Measurements from ENCODE around the gene PTPRR. TPM values are rescaled to one million over a fixed set of nuclear protein-coding genes. Genes with fewer than 3 reads are reported as not detected.

PTPRR gene
- total and polyA plus RNA-seq, 2 of the 13 experiments (the other 11 are each of a cell fraction or from before 2014, with no cell fraction given): not detected

DNA sequence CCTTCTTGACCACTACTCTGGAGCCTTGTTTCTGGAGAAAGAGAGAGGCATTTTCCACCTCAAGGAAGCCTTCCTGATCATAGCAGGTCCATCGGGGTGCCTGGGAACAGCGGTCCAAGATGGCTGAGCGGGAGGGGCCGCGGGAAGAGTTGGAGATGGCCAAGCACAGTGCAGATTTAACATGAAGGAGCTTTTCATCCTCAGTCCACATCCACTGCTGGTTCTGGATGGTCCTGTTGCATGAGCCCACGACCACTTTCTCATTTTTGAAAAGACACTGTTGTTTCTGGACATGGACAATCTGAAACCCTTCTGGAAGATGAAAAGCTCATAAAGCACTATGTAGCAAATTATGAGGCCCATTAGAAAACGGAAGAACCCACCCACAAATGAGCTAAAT lies 284.8 kb downstream of the PTPRR start:
- Histone ChIP-seq H3K4me3 (replicated peaks in 1 of 3; ENCODE audit: insufficient read depth in 1 of 3, low read depth in 2 of 3, low read length in 3 of 3) (no peak overlapping the region), H3K9me3 (ENCODE audit: low read length) (no peaks in the 10 kb centered on the region), H3K27me3 (ENCODE audit: control insufficient read depth in 1 of 2, insufficient read depth in 2 of 2, low read length in 2 of 2) (no peaks in the 10 kb centered on the region; a peak in 1 of 5 replicates), H3K36me3 (replicated peaks in 1 of 2; ENCODE audit: control insufficient read depth in 1 of 2, insufficient read depth in 2 of 2, low read length in 2 of 2) (no peaks in the 10 kb centered on the region), H4K20me1 (ENCODE audit: insufficient read depth, low read length) (no peaks in the 10 kb centered on the region), H3K4me2 (ENCODE audit: low read depth, low read length) (no peak overlapping the region), H2AFZ (ENCODE audit: low read length) (no peak overlapping the region), H3K27ac (ENCODE audit: extremely low read length, insufficient read depth, low read length) (no peak overlapping the region), H3K9ac (ENCODE audit: insufficient read depth, low read depth, low read length) (no peak overlapping the region), H3K79me2 (ENCODE audit: insufficient read depth, low read length) (no peaks in the 10 kb centered on the region), H3K4me1 (ENCODE audit: insufficient read depth, low read length) (no peaks in the 10 kb centered on the region)
- intact Hi-C loops (cut with micrococcal nuclease; ENCODE audit: unreplicated experiment): no loop called here
- TF ChIP-seq CENPX (CRISPR knock-in tag; IDR thresholded peaks at IDR 0.05) (no peak), SRSF9 (IDR thresholded peaks at IDR 0.05; ENCODE audit: borderline replicate concordance, insufficient read depth, low read depth, low read length, poor library complexity, severe bottlenecking) (no peak), ZNF713 (CRISPR knock-in tag; IDR thresholded peaks at IDR 0.05) (no peak), PTBP1 (IDR thresholded peaks at IDR 0.05; ENCODE audit: low read depth, low read length, poor library complexity, severe bottlenecking) (no peak)
- TF ChIP-seq, protein P1, sequence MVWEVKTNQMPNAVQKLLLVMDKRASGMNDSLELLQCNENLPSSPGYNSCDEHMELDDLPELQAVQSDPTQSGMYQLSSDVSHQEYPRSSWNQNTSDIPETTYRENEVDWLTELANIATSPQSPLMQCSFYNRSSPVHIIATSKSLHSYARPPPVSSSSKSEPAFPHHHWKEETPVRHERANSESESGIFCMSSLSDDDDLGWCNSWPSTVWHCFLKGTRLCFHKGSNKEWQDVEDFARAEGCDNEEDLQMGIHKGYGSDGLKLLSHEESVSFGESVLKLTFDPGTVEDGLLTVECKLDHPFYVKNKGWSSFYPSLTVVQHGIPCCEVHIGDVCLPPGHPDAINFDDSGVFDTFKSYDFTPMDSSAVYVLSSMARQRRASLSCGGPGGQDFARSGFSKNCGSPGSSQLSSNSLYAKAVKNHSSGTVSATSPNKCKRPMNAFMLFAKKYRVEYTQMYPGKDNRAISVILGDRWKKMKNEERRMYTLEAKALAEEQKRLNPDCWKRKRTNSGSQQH (CRISPR knock-in tag; IDR thresholded peaks at IDR 0.05; ENCODE audit: low read depth): no peak
- TF ChIP-seq, protein P2, sequence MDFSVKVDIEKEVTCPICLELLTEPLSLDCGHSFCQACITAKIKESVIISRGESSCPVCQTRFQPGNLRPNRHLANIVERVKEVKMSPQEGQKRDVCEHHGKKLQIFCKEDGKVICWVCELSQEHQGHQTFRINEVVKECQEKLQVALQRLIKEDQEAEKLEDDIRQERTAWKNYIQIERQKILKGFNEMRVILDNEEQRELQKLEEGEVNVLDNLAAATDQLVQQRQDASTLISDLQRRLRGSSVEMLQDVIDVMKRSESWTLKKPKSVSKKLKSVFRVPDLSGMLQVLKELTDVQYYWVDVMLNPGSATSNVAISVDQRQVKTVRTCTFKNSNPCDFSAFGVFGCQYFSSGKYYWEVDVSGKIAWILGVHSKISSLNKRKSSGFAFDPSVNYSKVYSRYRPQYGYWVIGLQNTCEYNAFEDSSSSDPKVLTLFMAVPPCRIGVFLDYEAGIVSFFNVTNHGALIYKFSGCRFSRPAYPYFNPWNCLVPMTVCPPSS (IDR thresholded peaks at IDR 0.05): no peak
- CTCF ChIA-PET (ENCODE audit: low intra/inter-chr PET ratio, low total read pairs): no interaction called here
- ATAC-seq (no peak), DNase-seq (ENCODE audit: low spot score) (no peak), FAIRE-seq (no peak)
- WGBS (ENCODE audit: low lambda C conversion rate): 28% methylated on average over 6 of the region's 7 CpGs
- in situ Hi-C loops (cut with HindIII; ENCODE audit: extremely low pct_ligation_motif_present, low pct_unique_long_range_greater_than_20kb): no loop called here
- no TSS peak for BruUV-seq (replicated peaks)
- POLR2A ChIA-PET: no interaction called here

All from HepG2 (cell line).